Erythroblast (primary cell): ENCODE results near the gene VARS2.

Source experiments
- GATA1 ChIP-seq: IDR thresholded peaks from 2 replicates; pipeline ENCODE4 v1.6.1; 2011; ENCODE audit warnings: low read depth, mild to moderate bottlenecking, control low read depth, low read length, moderate library complexity
- POLR2A ChIP-seq: IDR thresholded peaks from 2 replicates; pipeline ENCODE4 v1.6.1; 2011; ENCODE audit warnings: mild to moderate bottlenecking, low read length

DNA sequence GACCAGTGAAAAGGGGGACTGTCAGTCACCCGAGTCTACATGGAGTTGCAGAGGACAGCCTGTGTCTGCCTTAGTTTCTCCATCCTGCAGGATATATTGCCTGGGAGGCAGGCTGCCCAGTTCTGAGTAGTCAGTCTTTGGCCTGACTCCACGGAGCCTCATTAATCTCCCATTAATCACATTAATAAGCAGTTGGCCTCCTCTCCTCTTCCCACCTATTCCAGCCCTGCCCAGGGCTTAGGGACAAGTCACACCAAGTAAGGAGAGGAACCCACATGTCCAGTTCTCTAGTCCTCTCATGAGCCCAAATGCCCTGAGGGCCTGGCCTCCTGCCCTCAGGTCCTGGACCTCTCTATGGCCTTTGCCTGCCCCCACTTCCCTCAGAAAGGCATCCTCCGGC, 25.4 kb downstream of the VARS2 start:
- TF ChIP-seq POLR2A, result no peak
- no peak for TF ChIP-seq GATA1
